Memory B cell (primary cell): ENCODE measurements around the gene NKD2.

Source experiments
- ATAC-seq: fragments of 150-1000 bp; cut with Tn5 transposase; 2 replicates; pipeline ENCODE4 v1.10.0; 2021; ENCODE audit warnings: low read depth, mild to moderate bottlenecking, moderate library complexity
- DNase-seq, 2 donors: peaks; one replicate each; pipeline ENCODE4 v3.0.0; 2022; ENCODE audit warnings: low spot score in 2 of 2
- H3K27ac Mint-ChIP-seq: one replicate; pipeline ENCODE4 v1.8.0; 2022; ENCODE audit warnings: mild to moderate bottlenecking, moderate library complexity, mixed read lengths
- H3K27me3 Mint-ChIP-seq: one replicate; pipeline ENCODE4 v1.8.0; 2022; ENCODE audit warnings: mixed read lengths
- H3K36me3 Mint-ChIP-seq: one replicate; pipeline ENCODE4 v1.8.0; 2022; ENCODE audit warnings: mild to moderate bottlenecking, mixed read lengths
- H3K4me1 Mint-ChIP-seq: one replicate; pipeline ENCODE4 v1.8.0; 2022; ENCODE audit warnings: mixed read lengths
- H3K4me3 Mint-ChIP-seq: one replicate; pipeline ENCODE4 v1.8.0; 2022; ENCODE audit warnings: mild to moderate bottlenecking, moderate library complexity, mixed read lengths
- H3K9me3 Mint-ChIP-seq: one replicate; pipeline ENCODE4 v1.8.0; 2022; ENCODE audit warnings: mixed read lengths

The NKD2 gene, protein sequence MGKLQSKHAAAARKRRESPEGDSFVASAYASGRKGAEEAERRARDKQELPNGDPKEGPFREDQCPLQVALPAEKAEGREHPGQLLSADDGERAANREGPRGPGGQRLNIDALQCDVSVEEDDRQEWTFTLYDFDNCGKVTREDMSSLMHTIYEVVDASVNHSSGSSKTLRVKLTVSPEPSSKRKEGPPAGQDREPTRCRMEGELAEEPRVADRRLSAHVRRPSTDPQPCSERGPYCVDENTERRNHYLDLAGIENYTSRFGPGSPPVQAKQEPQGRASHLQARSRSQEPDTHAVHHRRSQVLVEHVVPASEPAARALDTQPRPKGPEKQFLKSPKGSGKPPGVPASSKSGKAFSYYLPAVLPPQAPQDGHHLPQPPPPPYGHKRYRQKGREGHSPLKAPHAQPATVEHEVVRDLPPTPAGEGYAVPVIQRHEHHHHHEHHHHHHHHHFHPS

DNA sequence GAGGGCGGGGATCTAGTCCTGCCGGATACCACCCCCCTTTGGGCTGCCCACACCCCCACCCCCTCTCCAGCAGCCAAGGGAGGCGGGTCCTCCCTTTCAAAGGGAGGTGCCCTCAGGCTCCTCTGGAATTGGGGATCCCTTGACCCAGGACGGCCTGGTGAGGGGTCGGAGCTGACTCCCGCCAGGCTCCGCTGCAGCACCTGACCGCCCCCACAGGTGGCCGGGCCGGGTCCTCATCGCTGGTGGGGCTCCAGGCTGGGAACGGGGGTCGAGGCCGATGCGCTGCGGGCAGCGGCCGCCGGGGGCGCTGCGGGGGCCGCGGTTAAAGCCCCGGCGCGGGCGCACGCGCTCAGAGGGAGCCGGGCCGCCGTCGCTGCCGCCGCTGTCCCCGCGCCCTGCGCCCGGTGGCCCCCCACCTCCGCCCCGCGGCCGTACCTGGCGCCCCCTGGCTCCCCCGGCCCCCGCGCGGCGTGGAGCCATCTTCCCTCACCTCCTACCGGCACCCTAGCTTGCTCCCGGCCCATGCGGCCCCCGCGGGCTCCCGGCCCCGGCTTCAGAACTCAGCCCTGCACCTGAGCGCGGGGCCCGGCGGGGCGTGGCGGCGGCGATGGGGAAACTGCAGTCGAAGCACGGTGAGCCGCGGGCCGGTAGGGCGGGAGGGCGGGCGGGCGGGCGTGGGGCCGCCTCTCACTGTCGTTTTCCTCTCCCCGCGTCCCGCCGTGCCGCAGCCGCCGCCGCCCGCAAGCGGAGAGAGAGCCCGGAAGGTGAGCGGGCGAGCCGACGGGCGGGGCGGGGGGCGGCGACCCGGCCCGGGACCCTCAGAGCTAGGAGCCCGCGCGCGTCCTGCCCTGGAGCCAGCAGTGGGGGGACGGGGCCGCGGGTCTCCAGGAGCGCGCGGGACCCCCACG is at the start of gene NKD2:
TSS of gene NKD2 (plus strand) at position 352 of the 908 bp plus-strand sequence. CDS start at position 608, 256 bp downstream.
- Mint-ChIP-seq H3K4me3 (peak within 1 kb of the TSS; percentile 70), H3K27ac (peak within 1 kb of the TSS; percentile 28), H3K36me3 (no peaks in the 10 kb centered on the region), H3K9me3 (no peaks in the 10 kb centered on the region), H3K4me1 (peaks cover 12% of the 10 kb centered on the region), H3K27me3 (peaks cover 33% of the 10 kb centered on the region)
- DNase-seq (peak; percentile 43 to 62), ATAC-seq (peak; percentile 72)

GRCh38 chr5:959581-960531 is 48.7 kb upstream of the NKD2 start:
- Mint-ChIP-seq H3K4me3 (no peak overlapping the region), H3K36me3 (no peaks in the 10 kb centered on the region), H3K4me1 (peaks cover 6% of the 10 kb centered on the region), H3K27ac (no peak overlapping the region), H3K9me3 (no peaks in the 10 kb centered on the region), H3K27me3 (peaks cover 31% of the 10 kb centered on the region)
- DNase-seq (no peak), ATAC-seq (no peak)

- Mint-ChIP-seq H3K27ac (no peak overlapping the region), H3K36me3 (no peaks in the 10 kb centered on the region), H3K9me3 (no peaks in the 10 kb centered on the region), H3K27me3 (peaks cover 27% of the 10 kb centered on the region), H3K4me1 (peaks cover 3% of the 10 kb centered on the region), H3K4me3 (no peak overlapping the region)
- no peak for DNase-seq
- ATAC-seq, result no peak
These were observed 48.1 kb upstream of the NKD2 start for GRCh38 chr5:960551-960950.

DNA sequence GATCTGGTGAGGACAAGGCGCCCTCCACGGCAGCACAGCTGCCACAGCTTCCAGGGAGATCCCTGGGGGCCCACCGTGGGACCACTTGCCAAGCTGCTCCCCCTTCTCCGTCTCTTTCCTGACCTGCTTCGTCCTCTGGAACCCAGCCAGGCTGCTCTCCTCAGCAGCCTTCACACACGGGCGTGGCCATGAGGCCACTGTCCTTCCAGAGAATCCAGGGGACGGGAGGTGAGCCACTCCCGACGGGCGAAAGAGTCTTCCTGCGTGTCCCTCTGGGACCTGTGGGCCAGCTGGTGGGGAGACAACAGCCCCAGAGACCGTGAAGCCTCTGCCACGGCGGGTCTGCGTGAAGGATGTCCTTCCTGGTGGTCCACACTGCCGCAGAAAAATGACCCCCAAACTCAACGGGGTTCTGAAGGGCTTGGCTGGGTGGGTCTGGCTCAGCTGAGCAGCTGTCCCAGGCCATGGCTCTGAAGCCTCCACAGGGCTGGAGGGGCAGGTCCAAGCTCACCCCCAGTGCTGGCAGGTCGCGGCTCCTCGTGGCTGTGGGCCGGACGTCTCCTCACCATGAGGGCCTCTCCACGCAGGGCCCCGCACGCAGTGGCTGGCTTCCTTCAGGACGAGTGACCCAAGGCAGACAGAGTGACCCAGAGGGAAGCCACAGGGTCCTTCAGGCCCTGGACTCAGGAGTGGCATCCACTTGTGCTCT is 47.4 kb upstream of the NKD2 start:
- Mint-ChIP-seq H3K27ac (no peak overlapping the region), H3K4me3 (no peak overlapping the region), H3K4me1 (peaks cover 3% of the 10 kb centered on the region), H3K36me3 (no peaks in the 10 kb centered on the region), H3K9me3 (no peaks in the 10 kb centered on the region), H3K27me3 (peaks cover 26% of the 10 kb centered on the region)
- ATAC-seq, result no peak
- no peak for DNase-seq

GRCh38 chr5:961711-962240 is 46.8 kb upstream of the NKD2 start:
- Mint-ChIP-seq H3K27ac (no peak overlapping the region), H3K4me3 (no peak overlapping the region), H3K9me3 (no peaks in the 10 kb centered on the region), H3K36me3 (no peaks in the 10 kb centered on the region), H3K4me1 (peaks cover 3% of the 10 kb centered on the region), H3K27me3 (peaks cover 24% of the 10 kb centered on the region)
- ATAC-seq, result no peak
- DNase-seq, result no peak

GRCh38 chr5:962386-962785 is 46.2 kb upstream of the NKD2 start:
- Mint-ChIP-seq H3K4me3 (no peak overlapping the region), H3K27ac (no peak overlapping the region), H3K9me3 (no peaks in the 10 kb centered on the region), H3K27me3 (peaks cover 27% of the 10 kb centered on the region), H3K36me3 (no peaks in the 10 kb centered on the region), H3K4me1 (peaks cover 3% of the 10 kb centered on the region)
- DNase-seq (no peak), ATAC-seq (no peak)

GRCh38 chr5:962801-963200 is 45.8 kb upstream of the NKD2 start:
- Mint-ChIP-seq H3K9me3 (no peaks in the 10 kb centered on the region), H3K4me3 (no peak overlapping the region), H3K4me1 (peaks cover 3% of the 10 kb centered on the region), H3K36me3 (no peaks in the 10 kb centered on the region), H3K27ac (no peak overlapping the region), H3K27me3 (peaks cover 31% of the 10 kb centered on the region)
- no peak for ATAC-seq
- DNase-seq, result no peak

DNA sequence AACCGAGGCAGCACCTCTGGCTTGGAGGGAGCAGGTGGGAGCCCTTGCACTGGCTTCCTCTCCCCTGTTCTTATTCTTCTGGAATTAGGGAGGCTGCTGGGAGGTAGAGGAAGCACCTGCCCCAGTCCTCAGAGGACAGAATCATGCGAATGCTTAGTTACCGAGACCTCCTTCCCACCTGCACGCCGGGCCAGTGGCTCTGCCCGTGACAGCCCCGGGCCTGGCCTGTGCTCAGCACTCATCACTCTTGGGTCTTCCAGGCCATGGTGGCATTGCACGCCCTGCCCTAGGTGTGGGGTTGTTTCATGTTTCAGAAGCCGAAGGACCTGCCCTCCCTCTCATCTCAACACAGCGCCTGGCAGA is 45.3 kb upstream of the NKD2 start:
- Mint-ChIP-seq H3K27ac (no peak overlapping the region), H3K36me3 (no peaks in the 10 kb centered on the region), H3K4me3 (no peak overlapping the region), H3K4me1 (peaks cover 3% of the 10 kb centered on the region), H3K9me3 (no peaks in the 10 kb centered on the region), H3K27me3 (peaks cover 34% of the 10 kb centered on the region)
- DNase-seq (no peak), ATAC-seq (no peak)

- ATAC-seq, result peak; percentile 52
- H3K9me3 Mint-ChIP-seq, result no peaks in the 10 kb centered on the region
- H3K4me1 Mint-ChIP-seq, result peaks cover 3% of the 10 kb centered on the region
- H3K4me3 Mint-ChIP-seq, result no peak overlapping the region
- H3K27me3 Mint-ChIP-seq, result peaks cover 37% of the 10 kb centered on the region
- H3K27ac Mint-ChIP-seq, result no peak overlapping the region
- H3K36me3 Mint-ChIP-seq, result no peaks in the 10 kb centered on the region
- no peak for DNase-seq
These were observed 44.7 kb upstream of the NKD2 start for GRCh38 chr5:963673-964531.

GRCh38 chr5:964821-965220 is 43.8 kb upstream of the NKD2 start:
- peaks cover 3% of the 10 kb centered on the region for H3K4me1 Mint-ChIP-seq
- no peak overlapping the region for H3K4me3 Mint-ChIP-seq
- no peaks in the 10 kb centered on the region for H3K9me3 Mint-ChIP-seq
- DNase-seq, result no peak
- H3K27me3 Mint-ChIP-seq, result peaks cover 35% of the 10 kb centered on the region
- no peak for ATAC-seq
- no peak overlapping the region for H3K27ac Mint-ChIP-seq
- H3K36me3 Mint-ChIP-seq, result no peaks in the 10 kb centered on the region

GRCh38 chr5:965604-966344 is 42.8 kb upstream of the NKD2 start:
- no peak for ATAC-seq
- H3K27me3 Mint-ChIP-seq, result peaks cover 29% of the 10 kb centered on the region
- no peaks in the 10 kb centered on the region for H3K9me3 Mint-ChIP-seq
- H3K4me1 Mint-ChIP-seq, result no peaks in the 10 kb centered on the region
- no peaks in the 10 kb centered on the region for H3K36me3 Mint-ChIP-seq
- no peak overlapping the region for H3K27ac Mint-ChIP-seq
- no peak for DNase-seq
- no peak overlapping the region for H3K4me3 Mint-ChIP-seq

GRCh38 chr5:966345-966710 is 42.3 kb upstream of the NKD2 start:
- Mint-ChIP-seq H3K9me3 (peaks cover 3% of the 10 kb centered on the region), H3K27me3 (peaks cover 29% of the 10 kb centered on the region), H3K4me3 (no peak overlapping the region), H3K36me3 (no peaks in the 10 kb centered on the region), H3K27ac (no peak overlapping the region), H3K4me1 (no peaks in the 10 kb centered on the region)
- ATAC-seq (no peak), DNase-seq (no peak)
